Stomach (tissue), 9 donors: ENCODE results near the gene INPP4B. TPM values are rescaled to one million over a fixed set of nuclear protein-coding genes. Genes with fewer than 3 reads are reported as not detected.

Source experiments
- DNase-seq, 2 donors: peaks; one replicate each; pipeline versions ENCODE4 v3.0.0 to v3.0.0-alpha.2; 2013 to 2019
- H3K27ac ChIP-seq, 5 donors: fragments of 200-600 bp in 4 of 5; sonication (generic) in 4 of 5; one replicate each; pipeline ENCODE4 v1.5.1; 2013 to 2019; ENCODE audit warnings: mild to moderate bottlenecking in 1 of 5, moderate library complexity in 1 of 5
- H3K27me3 ChIP-seq, 3 donors: fragments of 200-600 bp; sonication (generic); one replicate each; pipeline ENCODE4 v1.5.1; 2017 to 2019; ENCODE audit warnings: mixed run types in 1 of 3
- H3K36me3 ChIP-seq, 4 donors: fragments of 200-600 bp; sonication (generic); 1 replicate in 3 of 4; 2 replicates in 1 of 4; pipeline ENCODE4 v1.5.1; 2016 to 2019
- H3K4me1 ChIP-seq, 4 donors: fragments of 200-600 bp; sonication (generic); one replicate each; pipeline ENCODE4 v1.5.1; 2016 to 2019
- H3K4me3 ChIP-seq, 4 donors: fragments of 200-600 bp; sonication (generic) in 3 of 4; one replicate each; pipeline ENCODE4 v1.5.1; 2016 to 2019; ENCODE audit warnings: mild to moderate bottlenecking in 1 of 4
- H3K9me3 ChIP-seq, 4 donors: fragments of 200-600 bp; sonication (generic); one replicate each; pipeline ENCODE4 v1.5.1; 2016 to 2019
- CTCF ChIP-seq, 7 experiments: fragments of 450-650 bp in 4 of 7; fragments of 200-600 bp in 3 of 7; sonication (generic) in 3 of 7; IDR thresholded peaks; one replicate each; pipeline ENCODE4 v1.5.1; 2016 to 2019; ENCODE audit warnings: antibody characterized with exemption in 7 of 7, control low read depth in 2 of 7, mild to moderate bottlenecking in 1 of 7
- EP300 ChIP-seq: sonication (generic); formaldehyde crosslinking; IDR thresholded peaks from one replicate; pipeline ENCODE4 v1.6.1; 2017; ENCODE audit warnings: antibody characterized with exemption
- POLR2A ChIP-seq, 4 donors: fragments of 450-650 bp; IDR thresholded peaks; one replicate each; pipeline ENCODE4 v1.6.1; 2016; ENCODE audit warnings: antibody characterized with exemption in 4 of 4, control low read depth in 2 of 4, mild to moderate bottlenecking in 1 of 4, moderate library complexity in 1 of 4
- POLR2AphosphoS5 ChIP-seq, 3 donors: sonication (generic); formaldehyde crosslinking; IDR thresholded peaks; one replicate each; pipeline ENCODE4 v1.6.1; 2016; ENCODE audit warnings: antibody characterized with exemption in 3 of 3
- WGBS, 5 donors: extraction: QIAGEN DNeasy Blood & Tissue Kit in 3 of 5; methylation state at CpG; one replicate each; pipeline versions ENCODE4 v1.1.5 to v1.1.7; 2013 to 2018; 5-methylcytosine and 5-hydroxymethylcytosine counted together
- intact Hi-C: fragments of 100-400 bp; cut with DNase I; formaldehyde crosslinking; loops from one replicate; pipeline ENCODE4 v1.15.1; 2023; ENCODE audit warnings: low total_unique reads
- polyA plus RNA-seq, 3 donors: library from polyadenylated mRNA; stranded (reverse); fragments of 200-250 nt; gene quantifications; one replicate each; pipeline ENCODE4 v1.2.3, GENCODE V29; 2013
- total RNA-seq, 5 donors: library from RNA; depleted of rRNA; stranded (reverse); fragments of >200 nt; gene quantifications; one replicate each; pipeline versions ENCODE4 v1.1.0 to v1.2.3, GENCODE V29; 2014 to 2016
- donor health status: healthy with polysubstance abuse.
- donor health status: Bipolar disorder and iron deficiency.
- donor health status: healthy.

Gene INPP4B
- total and polyA plus RNA-seq, 8 donors: 1.4 to 96.9 (median 11.7) TPM

- intact Hi-C loops: no loop called here
- no peak for DNase-seq
- TF ChIP-seq CTCF (IDR thresholded peaks at IDR 0.05) (no peak), POLR2AphosphoS5 (IDR thresholded peaks at IDR 0.05) (no peak), POLR2A (IDR thresholded peaks at IDR 0.05) (no peak), EP300 (no peak)
- no peak overlapping the region for H3K4me3 ChIP-seq
- H3K36me3 ChIP-seq: no peaks in the 10 kb centered on the region
- peaks cover 0 to 20% (median 9%) of the 10 kb centered on the region in 4 donors for H3K4me1 ChIP-seq
- H3K9me3 ChIP-seq: no peaks in the 10 kb centered on the region
- WGBS, 5 donors: 67 to 90% (median 80%) methylated on average over 1 of the region's 1 CpG
- H3K27ac ChIP-seq: no peak overlapping the region
- H3K27me3 ChIP-seq: no peaks in the 10 kb centered on the region
Measured at GRCh38 chr4:142329313-142329712, 516.8 kb downstream of the INPP4B start.

- Histone ChIP-seq H3K27ac (no peak overlapping the region), H3K4me1 (peaks cover 0 to 13% (median 6%) of the 10 kb centered on the region in 4 donors), H3K4me3 (no peak overlapping the region), H3K9me3 (peaks cover 0 to 8% (median 0%) of the 10 kb centered on the region in 4 donors), H3K27me3 (no peaks in the 10 kb centered on the region), H3K36me3 (no peaks in the 10 kb centered on the region)
- intact Hi-C loops: no loop called here
- no peak for TF ChIP-seq POLR2A (IDR thresholded peaks at IDR 0.05)
- TF ChIP-seq CTCF (IDR thresholded peaks at IDR 0.05): no peak
- no peak for TF ChIP-seq EP300
- no peak for TF ChIP-seq POLR2AphosphoS5 (IDR thresholded peaks at IDR 0.05)
- no peak for DNase-seq
- WGBS, 5 donors: 70 to 82% (median 74%) methylated on average over 4 of the region's 4 CpGs
Measured at GRCh38 chr4:142326181-142326580, 519.9 kb downstream of the INPP4B start.

- Histone ChIP-seq H3K4me3 (no peak overlapping the region), H3K36me3 (no peaks in the 10 kb centered on the region), H3K4me1 (no peaks in the 10 kb centered on the region), H3K27me3 (no peaks in the 10 kb centered on the region), H3K27ac (no peak overlapping the region), H3K9me3 (peaks cover 0 to 9% (median 0%) of the 10 kb centered on the region in 4 donors)
- TF ChIP-seq EP300 (no peak), POLR2AphosphoS5 (IDR thresholded peaks at IDR 0.05) (no peak), CTCF (IDR thresholded peaks at IDR 0.05) (no peak), POLR2A (IDR thresholded peaks at IDR 0.05) (no peak)
- no peak for DNase-seq
- WGBS, 5 donors: 65 to 70% (median 68%) methylated on average over 1 of the region's 1 CpG
- intact Hi-C loops: no loop called here
Measured at GRCh38 chr4:142324572-142324971, 521.5 kb downstream of the INPP4B start.

GRCh38 chr4:142322996-142323395 lies 523.1 kb downstream of the INPP4B start:
- no peak overlapping the region for H3K27ac ChIP-seq
- TF ChIP-seq POLR2A (IDR thresholded peaks at IDR 0.05) (no peak), EP300 (no peak), POLR2AphosphoS5 (IDR thresholded peaks at IDR 0.05) (no peak), CTCF (IDR thresholded peaks at IDR 0.05) (no peak)
- H3K4me1 ChIP-seq: no peaks in the 10 kb centered on the region
- 64 to 92% (median 85%) methylated on average over 2 of the region's 2 CpGs for WGBS, 5 donors
- intact Hi-C loops: no loop called here
- peaks cover 0 to 9% (median 0%) of the 10 kb centered on the region in 4 donors for H3K9me3 ChIP-seq
- DNase-seq: no peak
- H3K36me3 ChIP-seq: no peaks in the 10 kb centered on the region
- H3K4me3 ChIP-seq: no peak overlapping the region
- no peaks in the 10 kb centered on the region for H3K27me3 ChIP-seq
